Posterior vena cava (tissue), 2 donors: ENCODE measurements around the gene UBAC2. TPM values are rescaled to one million over a fixed set of nuclear protein-coding genes. Genes with fewer than 3 reads are reported as not detected.
"Not testable (repeated sequence)": the region's sequence is repeated elsewhere in the genome, so short reads cannot be mapped to it uniquely, and the experiment has no call there.

Source experiments
- DNase-seq: peaks from one replicate; pipeline ENCODE4 v3.0.0-alpha.2; 2020; ENCODE audit warnings: low spot score
- intact Hi-C, 2 donors: fragments of 100-400 bp; cut with DNase I; formaldehyde crosslinking; loops; one replicate each; pipeline versions ENCODE4 v1.14.1 to v1.14.2; 2022 to 2023
- total RNA-seq, 2 donors: library from RNA; stranded (reverse); fragmentation: NEBNext Ultra II Directional; extraction: Animal tissue kit (Norgen Biotek cat#: 25700); gene quantifications; one replicate each; pipeline ENCODE4 v1.2.1, GENCODE V29; 2021
- donor health status: DM: yes; HTN: yes; CAD: no.
- donor health status: DM: yes; HTN: yes; CAD: no.

The UBAC2 gene
- total RNA-seq, 2 donors from 2014 or later = 38.2 to 41.4 TPM

DNA sequence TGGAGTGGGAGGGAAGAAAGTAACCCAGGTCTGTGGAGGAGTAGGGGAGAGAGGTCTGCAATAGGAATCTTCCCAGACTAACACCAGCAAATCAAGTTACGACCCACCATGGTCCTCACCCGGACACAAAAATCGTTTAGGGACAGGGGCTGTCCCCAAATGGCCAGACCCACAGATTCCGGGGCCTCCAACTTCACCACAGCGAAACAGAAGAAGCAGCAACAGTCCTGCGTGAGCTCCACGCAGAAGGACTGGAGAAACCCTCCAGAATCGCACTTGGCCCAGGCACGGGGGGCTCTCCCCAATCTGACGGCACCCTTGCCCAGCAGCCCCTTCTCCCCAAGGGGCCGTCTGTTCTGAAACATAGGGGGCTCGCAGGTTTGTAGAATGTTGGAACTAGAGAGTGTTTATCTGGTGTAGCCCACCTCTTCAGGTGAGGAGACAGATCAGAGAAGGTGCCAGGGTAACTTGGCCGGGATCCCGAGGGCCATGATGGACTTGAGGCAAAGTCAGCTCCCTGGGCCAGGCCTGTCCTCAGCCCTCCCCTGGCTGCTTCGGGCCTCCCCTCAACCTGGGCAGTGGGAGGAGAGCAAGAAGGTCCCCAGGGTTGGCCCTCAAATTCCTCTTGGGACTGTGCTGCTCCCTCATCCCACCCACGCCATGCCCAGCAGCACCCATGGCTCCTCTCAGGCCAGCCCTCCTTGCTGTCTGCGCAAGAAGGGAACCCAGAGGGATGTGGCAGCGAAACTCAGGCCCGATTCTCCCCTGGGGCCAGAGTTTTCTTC, 189.1 kb downstream of the UBAC2 start:
- peak; percentile 75 for DNase-seq
- intact Hi-C loops = no loop called here

DNA sequence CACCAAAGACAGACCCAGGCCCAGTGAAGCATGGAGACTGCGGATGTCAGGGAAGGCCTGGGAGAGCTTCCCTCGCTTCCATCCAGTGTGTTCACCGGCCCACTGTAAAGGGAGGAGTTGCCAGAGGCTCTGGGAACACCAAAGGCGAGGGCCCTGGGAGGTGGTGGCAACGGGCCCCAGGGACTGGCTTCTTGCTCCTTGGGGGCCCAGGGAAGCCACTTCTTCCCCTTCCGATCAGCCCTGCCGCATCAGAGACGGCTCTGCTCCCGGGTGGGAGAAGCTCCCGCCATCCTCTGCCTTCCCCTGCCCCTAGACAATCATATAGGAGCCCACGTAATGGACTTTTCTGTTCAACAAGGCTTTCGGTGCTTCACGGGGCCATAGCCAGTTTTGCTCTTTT, 189.9 kb downstream of the UBAC2 start:
- intact Hi-C loops = no loop called here
- DNase-seq = peak; percentile 45

DNA sequence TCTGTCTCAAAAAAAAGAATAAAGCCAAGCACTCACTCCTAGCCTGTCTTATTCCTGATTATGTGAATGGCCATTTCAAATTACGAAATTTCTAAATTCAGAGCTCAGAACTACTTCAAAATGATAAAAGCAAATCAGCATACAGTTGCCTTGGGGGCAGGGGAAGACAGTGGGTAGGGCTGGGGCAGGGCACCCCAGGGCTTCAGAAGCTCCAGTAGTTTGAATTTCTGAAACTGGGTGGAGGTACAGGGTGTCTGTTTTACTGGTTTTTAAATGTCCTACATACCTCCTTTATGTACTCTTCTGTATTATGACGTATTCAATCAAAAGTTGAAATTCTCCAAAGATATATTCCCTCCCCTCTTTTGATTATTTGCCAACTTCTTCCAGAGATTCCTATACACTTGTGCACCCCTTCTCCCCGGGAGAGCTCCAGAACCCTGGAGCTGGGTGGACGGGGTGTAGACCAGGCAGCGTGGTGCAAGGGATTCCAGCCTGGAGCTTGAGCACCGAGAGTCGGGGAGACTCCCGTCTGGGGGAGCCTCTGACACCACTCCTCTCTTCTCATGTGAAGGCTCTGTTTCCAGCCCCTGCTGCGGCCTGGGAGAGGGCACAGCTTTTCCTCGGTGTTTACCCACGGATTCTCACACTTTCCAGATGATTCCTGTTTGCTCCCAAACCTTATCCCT, 191.3 kb downstream of the UBAC2 start:
- intact Hi-C loops = no loop called here
- DNase-seq = peak; percentile 48

DNA sequence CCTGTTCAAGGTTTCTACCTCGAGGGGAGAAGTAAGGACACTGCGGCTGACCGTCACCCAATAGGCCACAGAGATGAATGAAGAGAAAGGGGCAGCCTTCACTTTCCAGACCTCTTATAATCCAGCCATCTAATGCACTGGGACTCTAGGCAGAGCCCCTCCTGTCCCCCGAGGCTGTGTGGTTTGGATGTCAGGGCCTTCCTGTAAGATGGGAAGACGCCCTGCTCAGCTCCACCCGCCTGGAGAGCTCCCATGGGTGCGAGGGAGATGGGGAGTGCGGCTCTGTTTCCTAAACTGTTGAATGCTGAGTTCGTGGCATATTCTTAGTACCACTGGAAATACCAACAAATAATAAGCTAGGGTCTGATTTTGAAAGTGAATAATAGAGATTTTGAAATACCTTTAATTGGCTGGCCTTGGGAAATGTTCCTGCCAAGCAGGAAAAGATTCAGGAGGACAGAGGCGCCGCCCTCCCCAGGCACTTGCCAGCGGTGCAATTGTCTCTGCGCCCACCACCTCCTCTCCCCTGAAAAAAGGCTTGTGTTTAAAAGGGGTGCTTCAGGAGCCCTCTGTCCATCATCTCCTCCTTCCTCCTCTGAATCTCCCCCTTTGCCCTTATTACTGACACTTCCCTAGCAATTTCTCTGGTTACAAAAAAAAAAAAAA, 191.9 kb downstream of the UBAC2 start:
- DNase-seq = peak; percentile 62
- intact Hi-C loops = no loop called here

DNA sequence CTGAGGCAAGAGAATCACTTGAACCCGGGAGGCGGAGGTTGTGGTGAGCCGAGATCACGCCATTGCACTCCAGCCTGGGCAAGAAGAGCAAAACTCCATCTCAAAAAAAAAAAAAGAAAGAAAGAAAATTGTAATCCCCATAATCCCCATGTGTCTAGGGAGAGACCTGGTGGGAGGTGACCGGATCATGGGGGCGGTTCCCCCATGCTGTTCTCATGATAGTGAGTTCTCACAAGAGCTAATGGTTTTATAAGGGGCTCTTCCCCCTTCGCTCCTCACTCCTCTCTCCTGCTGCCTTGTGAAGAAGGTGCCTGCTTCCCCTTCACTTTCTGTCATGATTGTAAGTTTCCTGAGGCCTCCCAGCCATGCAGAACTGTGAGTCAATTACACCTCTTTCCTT, 192.7 kb downstream of the UBAC2 start:
- DNase-seq = peak; percentile 18
- intact Hi-C loops = not testable (repeated sequence)

DNA sequence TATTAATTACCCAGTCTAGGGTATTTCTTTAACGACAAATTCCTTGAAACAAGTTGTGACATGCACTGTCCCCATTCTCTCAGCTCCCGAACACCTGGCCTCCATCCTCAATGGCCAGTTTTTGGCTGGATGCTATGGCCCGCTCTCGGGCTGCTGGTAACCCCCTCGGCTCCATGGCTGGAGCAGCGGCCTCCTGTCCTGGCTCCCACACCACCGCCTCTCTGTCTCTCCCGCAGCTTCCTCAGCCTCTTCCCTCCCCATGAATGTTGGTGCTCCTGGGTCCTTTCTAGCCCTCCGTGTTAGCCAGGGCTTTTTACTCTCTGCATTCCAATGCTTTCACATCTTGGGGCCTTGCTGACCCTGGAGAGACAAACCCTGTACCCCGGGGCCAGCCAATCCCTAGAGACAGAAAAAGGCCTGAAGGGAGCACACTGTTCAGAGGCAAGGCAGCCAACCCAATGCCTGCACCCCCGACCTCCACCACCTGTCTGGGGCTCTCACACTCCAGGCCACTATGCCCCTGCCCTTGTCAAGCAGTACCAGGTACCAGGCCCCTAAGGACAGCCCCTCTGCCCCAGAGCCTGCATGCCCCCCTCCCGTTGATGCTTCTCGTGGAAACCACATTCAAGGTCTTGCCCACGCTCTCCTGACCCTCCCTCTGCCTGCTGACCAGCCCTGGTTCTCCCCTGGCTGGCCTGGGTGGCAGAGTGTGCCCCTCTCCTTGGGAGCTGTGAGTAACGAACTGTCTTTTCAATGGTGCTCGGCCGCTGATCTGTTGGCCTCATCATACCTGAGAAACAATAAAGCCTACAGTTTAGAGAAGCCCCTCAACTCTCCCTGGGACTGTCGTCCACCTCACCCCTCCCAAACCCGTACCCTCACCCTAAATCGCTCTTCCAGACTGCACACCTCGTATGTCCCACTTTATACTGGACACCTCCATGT, 193.4 kb downstream of the UBAC2 start:
- intact Hi-C loops = no loop called here
- peak; percentile 76 for DNase-seq

DNA sequence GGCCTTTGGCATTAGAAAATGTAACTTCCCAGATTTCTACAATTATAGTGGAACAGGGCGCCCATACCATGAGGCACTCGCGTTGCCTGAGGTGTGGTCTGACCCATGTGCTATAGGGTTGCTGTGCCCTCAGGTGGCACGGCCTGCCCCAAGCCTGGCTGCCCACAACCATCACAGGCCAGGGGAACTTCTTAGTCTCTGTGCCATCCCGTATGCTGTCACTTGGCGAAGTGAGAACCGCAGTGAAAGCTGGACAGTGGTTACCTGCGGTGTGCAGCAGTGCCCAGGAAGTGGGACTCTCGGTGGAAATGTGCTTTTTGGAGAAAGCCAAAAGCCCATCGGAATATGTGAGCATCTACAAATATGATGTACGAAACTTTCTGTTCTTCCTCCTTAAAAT, 194.8 kb downstream of the UBAC2 start:
- DNase-seq = peak; percentile 55
- intact Hi-C loops = no loop called here

DNA sequence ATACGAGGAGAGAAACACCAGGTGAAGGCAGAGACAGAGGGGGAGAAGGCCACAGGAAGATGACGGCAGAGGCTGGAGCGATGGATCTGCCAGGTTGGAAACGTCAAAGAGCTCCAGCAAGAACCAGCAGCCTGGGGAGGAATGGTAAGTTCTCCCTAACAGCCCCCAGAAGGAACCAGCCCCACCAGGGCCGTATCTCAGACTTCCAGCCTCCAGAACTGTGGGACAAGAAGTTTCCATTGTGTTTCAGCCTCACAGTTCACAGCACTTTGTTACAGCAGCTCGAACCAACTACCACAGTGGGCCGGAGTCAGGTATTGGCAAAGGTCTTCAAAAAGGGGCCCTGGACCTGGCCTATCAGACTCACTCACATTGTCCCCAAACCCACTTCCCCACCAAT, 195.8 kb downstream of the UBAC2 start:
- peak; percentile 56 for DNase-seq
- intact Hi-C loops = no loop called here

DNA sequence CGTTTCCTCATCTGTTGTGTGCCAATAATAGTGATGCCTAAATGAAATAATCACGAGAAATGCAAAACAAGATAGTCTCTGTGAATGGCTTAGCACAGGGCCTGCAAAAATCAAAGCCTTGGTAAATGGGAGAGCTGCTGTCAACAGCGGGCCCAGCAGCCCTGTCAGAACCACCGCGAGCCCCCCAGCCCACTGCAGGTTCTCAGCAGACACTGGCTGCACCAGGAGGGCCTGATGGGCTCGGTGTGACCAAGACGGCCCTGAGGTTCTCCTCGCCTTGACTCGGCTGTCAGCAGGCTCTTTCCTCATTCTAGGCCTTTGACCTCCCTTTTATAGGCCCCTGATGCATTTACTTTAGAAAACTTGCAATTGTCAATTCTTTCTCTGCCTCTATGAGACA, 197.4 kb downstream of the UBAC2 start:
- peak; percentile 42 for DNase-seq
- intact Hi-C loops = no loop called here

DNA sequence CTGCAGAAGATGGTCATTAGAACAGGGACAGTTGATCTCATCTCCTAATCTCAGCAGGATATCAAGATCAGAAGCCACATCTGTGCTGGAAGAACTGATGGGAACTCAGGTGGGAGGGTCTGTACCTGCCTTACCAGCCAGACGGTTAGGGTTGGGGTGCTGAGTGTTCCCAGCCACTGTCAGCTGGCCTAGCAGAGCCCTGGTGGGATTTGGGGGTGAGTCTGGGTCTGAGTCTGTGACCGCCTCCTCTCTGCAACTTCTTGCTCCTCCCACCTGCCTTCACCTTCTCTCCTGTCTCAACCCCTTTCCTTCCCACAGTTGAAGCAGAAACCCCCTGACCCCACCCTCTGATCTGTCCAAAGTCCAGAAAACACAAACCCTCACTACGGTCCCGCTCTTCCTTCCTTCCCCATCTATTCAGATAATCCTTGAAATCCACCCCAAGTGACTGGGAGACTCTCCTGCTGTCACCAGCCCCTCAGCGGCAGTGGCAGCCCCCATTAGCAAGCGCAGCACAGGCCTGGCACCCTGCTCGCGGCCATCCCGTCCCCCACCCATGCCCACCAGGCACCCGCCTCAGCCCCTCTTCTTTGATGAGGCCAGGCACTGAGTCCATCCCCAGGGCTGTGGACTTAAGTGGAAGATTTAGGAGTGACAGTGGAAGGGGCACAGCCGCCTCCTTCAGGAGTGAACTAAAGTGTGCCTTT, 198.4 kb downstream of the UBAC2 start:
- intact Hi-C loops = no loop called here
- peak; percentile 59 for DNase-seq

DNA sequence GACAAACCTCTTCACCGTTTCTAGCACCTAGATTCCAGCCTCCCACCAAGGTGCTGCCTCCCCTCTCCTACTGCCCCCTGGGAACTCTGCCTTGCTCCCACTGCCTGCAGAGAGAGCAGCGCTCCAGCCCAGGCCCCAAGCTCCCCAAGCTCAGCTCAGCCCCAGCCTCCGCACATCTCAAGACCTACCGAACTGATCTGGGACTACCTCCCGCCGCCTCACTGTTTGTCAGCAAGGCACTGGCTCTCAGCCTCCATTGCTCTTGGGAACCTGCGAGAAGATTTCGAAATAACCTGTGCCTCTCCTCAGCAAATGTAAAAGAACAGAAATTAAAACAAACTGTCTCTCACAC, 198.9 kb downstream of the UBAC2 start:
- DNase-seq = no peak
- intact Hi-C loops = no loop called here

DNA sequence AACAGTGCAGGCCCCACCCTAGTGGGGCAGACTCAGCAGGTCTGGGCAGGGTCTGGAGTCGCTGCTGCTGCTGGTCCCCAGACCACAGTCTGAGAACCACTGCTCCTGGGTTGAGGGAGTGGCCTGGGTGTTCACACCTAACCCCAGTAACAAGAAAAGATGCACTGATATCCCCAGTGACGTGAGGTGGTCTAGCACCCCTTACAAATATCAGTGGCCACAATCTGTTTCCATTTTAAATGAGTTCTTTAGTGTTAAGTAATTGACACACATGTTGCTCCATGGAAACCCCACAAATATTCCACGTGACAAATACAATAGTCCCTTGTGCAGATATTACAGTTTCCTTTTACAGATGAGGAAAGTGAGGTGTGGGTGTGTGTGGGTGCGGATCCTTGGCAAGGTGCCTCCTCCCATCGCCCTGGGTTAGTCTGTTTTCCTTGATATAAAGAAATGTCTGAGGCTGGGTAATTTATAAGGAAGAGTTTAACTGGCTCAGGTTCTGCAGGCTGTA, 202.9 kb downstream of the UBAC2 start:
- intact Hi-C loops = no loop called here
- DNase-seq = peak; percentile 65

DNA sequence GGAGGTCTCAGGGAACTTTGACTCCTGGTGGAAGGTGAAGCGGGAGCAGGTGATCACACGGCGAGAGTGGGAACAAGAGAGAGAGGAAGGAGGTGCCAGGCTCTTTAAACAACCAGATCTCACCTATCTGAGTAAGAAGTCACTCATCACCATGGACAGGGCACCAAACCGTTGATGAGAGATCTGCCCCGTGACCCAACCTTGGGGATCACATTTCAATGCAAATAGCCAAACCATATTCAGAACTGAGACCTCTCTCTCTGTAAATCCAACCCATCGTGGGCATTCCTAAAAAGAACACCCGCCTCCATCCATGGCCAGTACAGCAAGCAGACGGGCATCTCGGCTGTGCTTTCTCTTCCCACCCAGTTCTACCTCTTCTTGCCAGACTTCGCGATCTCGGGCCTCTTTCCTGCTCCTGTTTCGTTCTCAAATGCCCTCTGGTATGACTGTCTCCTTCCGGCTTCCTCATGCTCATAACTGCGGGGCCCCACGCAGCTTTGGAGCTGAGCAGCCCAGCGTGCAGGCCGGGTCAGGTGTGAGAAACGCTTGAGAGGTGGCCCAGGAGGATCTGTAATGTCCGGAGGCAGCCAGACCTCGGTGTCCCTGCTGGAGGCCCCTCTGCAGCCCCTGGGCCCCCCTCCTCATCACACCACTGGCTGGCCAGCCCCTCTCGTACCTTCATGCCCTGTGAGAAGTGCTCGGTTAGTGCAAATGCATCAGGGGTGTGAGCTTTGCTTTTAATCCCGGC, 203.5 kb downstream of the UBAC2 start:
- intact Hi-C loops = no loop called here
- peak; percentile 37 for DNase-seq

DNA sequence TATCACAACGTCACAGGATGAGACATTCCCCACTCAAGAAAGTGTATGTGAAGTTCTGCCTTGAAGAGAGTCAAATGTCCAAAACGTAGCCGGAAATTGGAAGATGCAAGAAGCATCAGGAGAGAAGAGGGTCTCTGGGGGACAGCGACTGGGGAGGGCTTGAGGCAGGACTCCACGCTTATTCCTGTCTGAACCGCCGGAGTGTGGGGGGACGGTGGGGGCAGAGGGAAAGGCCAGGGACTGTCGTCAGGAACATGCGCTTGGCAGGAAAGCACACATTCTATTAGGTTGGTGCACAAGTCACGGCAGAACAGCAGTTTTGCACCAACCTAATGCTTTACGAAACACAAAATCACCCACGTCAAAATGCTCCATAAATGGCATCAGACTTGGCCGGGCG, 205.3 kb downstream of the UBAC2 start:
- intact Hi-C loops = no loop called here
- DNase-seq = peak; percentile 41

DNA sequence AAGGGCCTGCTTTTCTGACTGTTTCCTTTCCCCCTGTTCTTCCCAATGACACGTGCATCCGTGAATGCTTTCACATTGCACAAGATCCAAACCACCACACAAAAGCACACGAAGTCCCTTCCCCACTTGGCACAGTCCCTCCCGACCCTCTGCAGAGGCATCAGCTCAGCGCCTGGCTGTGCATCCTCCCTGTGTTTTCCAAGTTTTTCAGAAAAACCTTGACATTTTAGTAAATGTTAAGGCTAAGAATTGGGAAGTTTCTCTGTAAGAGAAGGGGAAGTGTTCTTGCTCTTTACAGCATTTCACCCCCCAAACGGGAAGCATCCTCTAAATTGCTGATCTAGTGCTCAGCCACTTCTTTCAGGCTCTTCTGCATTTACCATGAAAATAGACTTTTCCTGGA, 206.1 kb downstream of the UBAC2 start:
- peak; percentile 60 for DNase-seq

DNA sequence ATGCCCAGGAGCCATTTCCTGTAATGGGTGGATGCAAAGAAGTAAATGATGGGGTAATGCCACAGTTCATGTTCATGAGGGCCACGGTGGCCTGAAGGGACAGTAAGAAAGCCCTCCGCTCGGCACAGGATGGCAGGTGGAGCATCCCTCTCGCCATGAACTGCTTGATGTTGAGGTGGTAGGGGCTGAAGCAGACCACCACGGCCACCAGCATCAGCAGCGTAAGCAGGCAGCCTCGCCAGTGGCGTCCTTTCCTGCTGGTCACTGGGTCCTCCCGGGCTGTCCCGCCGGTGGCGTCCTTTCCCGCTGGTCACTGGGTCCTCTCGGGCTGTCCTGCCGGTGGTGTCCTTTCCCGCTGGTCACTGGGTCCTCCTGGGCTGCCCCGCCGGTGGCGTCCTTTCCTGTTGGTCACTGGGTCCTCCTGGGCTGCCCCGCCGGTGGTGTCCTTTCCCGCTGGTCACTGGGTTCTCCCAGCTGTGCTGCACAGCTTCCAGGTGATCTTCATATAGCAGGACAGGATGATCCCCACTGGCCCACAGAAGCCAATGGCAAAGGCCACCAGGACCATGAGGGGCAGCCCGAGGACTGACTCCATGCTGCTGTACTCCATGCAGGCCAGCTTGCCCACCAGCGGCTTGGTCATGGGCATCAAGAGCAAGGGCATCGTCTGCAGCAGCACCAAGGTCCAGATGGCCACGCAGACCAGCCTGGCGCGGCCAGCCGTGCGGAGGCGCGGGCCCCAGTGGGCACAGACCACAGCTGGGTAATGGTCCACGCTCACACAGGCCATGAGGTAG, 207.4 kb downstream of the UBAC2 start:
- intact Hi-C loops = no loop called here
- DNase-seq = peak; percentile 73

More for the DNA sequence above, 206.1 kb downstream of the UBAC2 start:
- intact Hi-C loops = no loop called here

DNA sequence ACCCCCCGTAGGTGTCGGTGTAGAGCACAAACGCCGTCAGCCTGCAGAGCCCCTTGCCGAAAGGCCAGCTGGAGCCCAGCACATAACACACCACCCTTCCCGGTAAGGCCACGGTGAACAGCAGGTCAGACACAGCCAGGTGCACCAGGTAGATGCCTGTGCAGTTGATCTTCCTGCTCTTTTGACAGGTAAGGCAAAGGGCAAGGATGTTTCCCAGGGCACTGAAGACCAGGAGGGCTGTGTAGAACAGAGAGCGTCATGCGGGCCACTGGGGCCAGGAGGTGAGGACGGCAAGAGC, 208.0 kb downstream of the UBAC2 start:
- intact Hi-C loops = no loop called here
- DNase-seq = peak; percentile 62
